Neural progenitor cell (in vitro differentiated cells): ENCODE results near the gene CEND1.

Experiments used
- CTCF ChIP-seq: fragments of 200-600 bp; sonication (generic); IDR thresholded peaks from 2 replicates; pipeline ENCODE4 v1.5.1; 2017; ENCODE audit warnings: antibody characterized with exemption, mild to moderate bottlenecking
- EZH2 ChIP-seq: fragments of 200-600 bp; sonication (generic); IDR thresholded peaks from 2 replicates; pipeline ENCODE4 v1.6.1; 2017; ENCODE audit warnings: antibody characterized with exemption, mild to moderate bottlenecking, moderate library complexity
- EZH2phosphoT487 ChIP-seq: fragments of 200-600 bp; sonication (generic); IDR thresholded peaks from 2 replicates; pipeline ENCODE4 v1.6.1; 2017; ENCODE audit warnings: antibody characterized with exemption

DNA sequence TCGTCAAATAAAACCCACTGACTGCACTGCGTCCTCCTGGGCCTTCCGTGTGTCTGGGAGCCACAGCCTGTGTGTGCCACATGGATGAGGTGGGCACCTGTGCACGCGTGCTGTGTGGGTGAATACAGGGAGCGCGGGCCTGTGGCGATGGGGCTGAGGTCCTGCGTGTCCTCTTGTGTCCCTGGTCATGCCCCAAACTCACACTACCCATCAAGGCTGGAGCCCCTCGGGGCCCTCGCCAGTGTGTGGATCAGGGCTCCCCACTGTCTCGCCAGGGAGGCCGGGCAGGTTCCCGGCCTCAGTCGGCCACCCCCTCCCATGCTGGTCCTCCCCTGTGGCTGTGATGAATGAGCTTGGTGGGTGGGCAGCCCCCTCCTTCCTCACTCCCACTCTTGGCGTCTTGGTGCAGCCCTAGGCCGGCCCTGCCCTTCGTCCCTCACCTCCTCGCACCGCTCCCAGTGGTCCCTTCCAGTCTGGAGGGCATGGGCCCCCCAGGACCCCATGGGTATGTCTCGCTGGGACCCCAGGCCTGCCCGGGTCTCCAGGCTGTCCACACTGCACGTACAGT is 42.2 kb upstream of the CEND1 start:
- TF ChIP-seq EZH2 = no peak
- no peak for TF ChIP-seq CTCF
- TF ChIP-seq EZH2phosphoT487 = no peak
